ENCODE measurements around the gene C14orf132.

C14orf132 gene

DNA sequence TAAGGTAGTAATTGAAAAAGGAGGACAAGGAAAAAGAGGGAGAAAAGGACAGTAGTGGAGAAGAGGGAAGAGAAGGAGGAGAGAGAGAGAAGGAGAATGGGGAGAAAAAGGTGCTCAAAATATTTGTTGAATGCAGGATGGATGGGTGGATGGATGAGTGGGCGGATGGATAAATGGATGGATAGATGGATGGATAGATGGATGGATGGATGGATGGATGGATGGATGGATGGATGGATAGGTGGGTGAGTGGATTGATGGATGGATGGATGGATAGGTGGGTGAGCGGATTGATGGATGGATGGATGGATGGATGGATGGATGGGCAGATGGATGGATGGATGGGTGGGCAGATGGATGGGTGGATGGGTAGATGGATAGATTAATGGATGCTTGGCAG is 21.3 kb upstream of the C14orf132 start:
- TF ChIP-seq POLR2AphosphoS5 (IDR thresholded peaks at IDR 0.05; ENCODE audit: low read depth, low read length) (no peak), TAF1 (IDR thresholded peaks at IDR 0.05; ENCODE audit: borderline replicate concordance, insufficient read depth, low read length) (no peak), SIN3A (IDR thresholded peaks at IDR 0.05; ENCODE audit: borderline replicate concordance, insufficient read depth, low read length) (no peak), FOXP2 (optimal IDR thresholded peaks at IDR 0.05; ENCODE audit: borderline replicate concordance, extremely low read depth, extremely low read length, insufficient read depth) (no peak)
- TF ChIP-seq, protein P1, sequence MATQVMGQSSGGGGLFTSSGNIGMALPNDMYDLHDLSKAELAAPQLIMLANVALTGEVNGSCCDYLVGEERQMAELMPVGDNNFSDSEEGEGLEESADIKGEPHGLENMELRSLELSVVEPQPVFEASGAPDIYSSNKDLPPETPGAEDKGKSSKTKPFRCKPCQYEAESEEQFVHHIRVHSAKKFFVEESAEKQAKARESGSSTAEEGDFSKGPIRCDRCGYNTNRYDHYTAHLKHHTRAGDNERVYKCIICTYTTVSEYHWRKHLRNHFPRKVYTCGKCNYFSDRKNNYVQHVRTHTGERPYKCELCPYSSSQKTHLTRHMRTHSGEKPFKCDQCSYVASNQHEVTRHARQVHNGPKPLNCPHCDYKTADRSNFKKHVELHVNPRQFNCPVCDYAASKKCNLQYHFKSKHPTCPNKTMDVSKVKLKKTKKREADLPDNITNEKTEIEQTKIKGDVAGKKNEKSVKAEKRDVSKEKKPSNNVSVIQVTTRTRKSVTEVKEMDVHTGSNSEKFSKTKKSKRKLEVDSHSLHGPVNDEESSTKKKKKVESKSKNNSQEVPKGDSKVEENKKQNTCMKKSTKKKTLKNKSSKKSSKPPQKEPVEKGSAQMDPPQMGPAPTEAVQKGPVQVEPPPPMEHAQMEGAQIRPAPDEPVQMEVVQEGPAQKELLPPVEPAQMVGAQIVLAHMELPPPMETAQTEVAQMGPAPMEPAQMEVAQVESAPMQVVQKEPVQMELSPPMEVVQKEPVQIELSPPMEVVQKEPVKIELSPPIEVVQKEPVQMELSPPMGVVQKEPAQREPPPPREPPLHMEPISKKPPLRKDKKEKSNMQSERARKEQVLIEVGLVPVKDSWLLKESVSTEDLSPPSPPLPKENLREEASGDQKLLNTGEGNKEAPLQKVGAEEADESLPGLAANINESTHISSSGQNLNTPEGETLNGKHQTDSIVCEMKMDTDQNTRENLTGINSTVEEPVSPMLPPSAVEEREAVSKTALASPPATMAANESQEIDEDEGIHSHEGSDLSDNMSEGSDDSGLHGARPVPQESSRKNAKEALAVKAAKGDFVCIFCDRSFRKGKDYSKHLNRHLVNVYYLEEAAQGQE (IDR thresholded peaks at IDR 0.05; ENCODE audit: insufficient read depth in 1 of 2, low read depth in 2 of 2, low read length in 2 of 2): no peak

DNA sequence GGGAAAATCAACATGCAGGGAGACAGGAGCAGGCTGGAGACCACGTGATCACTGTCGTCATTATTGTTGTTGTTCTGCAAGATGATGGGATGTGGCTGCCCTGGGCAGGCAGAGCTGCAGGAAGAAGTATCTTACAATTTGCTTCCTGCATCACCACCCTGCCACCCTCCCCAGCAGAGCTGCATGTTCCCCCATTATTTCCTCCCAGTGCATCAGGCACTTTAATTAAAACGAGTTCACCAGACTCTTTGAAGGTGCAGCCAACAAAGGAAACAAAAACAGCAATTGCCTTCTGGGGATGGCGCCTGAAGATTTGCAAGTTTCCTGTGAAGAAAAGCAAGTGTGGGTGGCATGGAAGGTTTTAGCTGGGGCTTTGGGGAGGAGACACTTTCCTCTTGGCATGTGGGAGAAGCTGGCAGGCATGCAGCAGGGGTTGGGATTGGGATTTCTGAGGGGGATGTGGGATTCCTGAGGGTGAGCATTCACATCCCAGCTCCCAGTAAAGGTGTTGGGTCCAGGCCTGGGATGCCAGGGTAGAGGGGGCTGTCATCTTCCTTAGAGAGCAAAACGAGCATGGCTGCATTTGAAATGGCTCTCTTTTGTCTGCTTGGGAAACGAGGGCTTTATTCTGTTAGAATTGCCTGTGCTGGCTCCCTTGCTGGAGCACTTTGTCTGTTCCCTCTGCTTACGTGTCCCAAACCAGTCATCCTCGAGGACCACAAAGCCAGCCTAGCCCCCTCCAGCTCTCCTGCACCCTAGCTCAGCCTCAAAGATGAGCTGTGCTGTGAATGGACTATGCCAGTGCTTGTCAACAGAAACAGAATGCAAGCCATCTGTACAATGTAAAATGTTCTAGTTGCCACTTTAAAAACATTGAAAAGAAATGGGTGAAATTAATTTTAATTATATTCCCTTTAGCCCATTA is 11.5 kb upstream of the C14orf132 start:
- TF ChIP-seq, protein P1 (IDR thresholded peaks at IDR 0.05; ENCODE audit: insufficient read depth in 1 of 2, low read depth in 2 of 2, low read length in 2 of 2): no peak

DNA sequence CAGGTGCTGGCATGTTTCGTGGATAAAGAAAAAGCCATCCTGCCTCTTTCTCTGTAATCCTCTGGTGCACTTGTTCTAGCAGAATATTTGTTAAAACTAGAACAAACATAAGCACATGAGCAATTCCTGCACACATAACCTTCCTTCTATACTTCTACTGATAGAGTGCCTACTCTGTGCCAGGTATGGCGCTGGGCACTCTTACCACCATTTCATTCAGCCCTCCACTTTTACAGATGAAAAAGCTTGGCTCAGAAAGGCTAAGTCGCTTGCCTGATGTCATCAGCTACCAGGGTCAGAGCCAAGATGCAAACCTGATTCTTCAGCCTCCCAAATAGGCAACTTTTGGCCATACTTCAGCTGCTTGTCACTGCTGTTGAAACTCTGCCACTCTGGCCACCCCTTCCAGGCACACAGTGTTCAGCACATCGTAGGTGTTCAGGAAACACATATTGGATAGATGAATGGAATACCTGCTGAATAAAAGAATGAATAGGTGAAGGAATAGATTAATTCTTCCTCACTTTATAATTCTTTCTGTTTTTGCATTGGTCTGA is 10.0 kb upstream of the C14orf132 start:
- no peak for TF ChIP-seq FOXP2 (optimal IDR thresholded peaks at IDR 0.05; ENCODE audit: borderline replicate concordance, extremely low read depth, extremely low read length, insufficient read depth)
- no peak for TF ChIP-seq TAF1 (IDR thresholded peaks at IDR 0.05; ENCODE audit: borderline replicate concordance, insufficient read depth, low read length)
- TF ChIP-seq SIN3A (IDR thresholded peaks at IDR 0.05; ENCODE audit: borderline replicate concordance, insufficient read depth, low read length): no peak
- TF ChIP-seq, protein P1 (IDR thresholded peaks at IDR 0.05; ENCODE audit: insufficient read depth in 1 of 2, low read depth in 2 of 2, low read length in 2 of 2): no peak
- no peak for TF ChIP-seq POLR2AphosphoS5 (IDR thresholded peaks at IDR 0.05; ENCODE audit: low read depth, low read length)

DNA sequence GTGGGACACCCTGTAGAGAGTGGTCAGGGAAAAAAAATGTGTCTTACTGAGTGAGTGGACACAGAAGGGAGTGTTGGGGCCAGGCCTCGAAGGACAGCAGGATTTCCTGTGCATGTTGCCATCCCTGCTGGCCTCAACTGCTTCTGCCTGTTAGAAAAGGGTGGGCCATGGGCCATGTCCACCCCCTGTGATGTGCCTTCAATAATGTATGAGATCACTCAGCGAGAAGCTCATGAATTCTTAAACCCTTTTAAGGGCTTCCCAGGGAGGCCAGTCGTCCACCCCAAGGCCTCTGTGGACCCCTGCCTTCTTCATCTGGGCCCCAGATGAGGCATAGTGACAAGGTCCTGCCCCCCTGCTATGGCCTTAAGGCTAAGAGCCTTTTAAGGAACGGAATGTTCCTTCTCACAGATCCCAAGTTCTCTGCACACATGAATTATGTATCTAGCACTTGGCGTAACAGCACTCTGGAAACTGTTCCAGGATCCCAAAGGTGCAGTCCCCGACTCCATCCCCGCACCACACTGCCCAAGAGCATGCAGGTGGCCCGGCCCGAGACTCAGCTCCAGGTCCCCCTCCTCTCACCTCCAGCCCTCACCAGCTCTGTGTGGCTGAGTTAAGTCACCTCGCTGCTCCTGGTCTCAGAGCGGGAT is 8.9 kb upstream of the C14orf132 start:
- TF ChIP-seq, protein P1 (IDR thresholded peaks at IDR 0.05; ENCODE audit: insufficient read depth in 1 of 2, low read depth in 2 of 2, low read length in 2 of 2): no peak
- TF ChIP-seq SIN3A (IDR thresholded peaks at IDR 0.05; ENCODE audit: borderline replicate concordance, insufficient read depth, low read length) (no peak), TAF1 (IDR thresholded peaks at IDR 0.05; ENCODE audit: borderline replicate concordance, insufficient read depth, low read length) (no peak), POLR2AphosphoS5 (IDR thresholded peaks at IDR 0.05; ENCODE audit: low read depth, low read length) (no peak), FOXP2 (optimal IDR thresholded peaks at IDR 0.05; ENCODE audit: borderline replicate concordance, extremely low read depth, extremely low read length, insufficient read depth) (no peak)
